DMS114 treated with DMSO at 0.1 percent for 48 hours (cell line): Measurements from ENCODE around the gene HSPB8.

Experiments
- DNase-seq: peaks from one replicate; lab custom pipeline; 2025; ENCODE audit not compliant: unreplicated experiment; lab: John Stamatoyannopoulos, UW

The HSPB8 gene

GRCh38 chr12:119178544-119179334, at the start of gene HSPB8:
Gene HSPB8 (plus strand): TSS chr12:119178931. CDS start chr12:119179313, 382 bp downstream.
- no peak for DNase-seq

DNA sequence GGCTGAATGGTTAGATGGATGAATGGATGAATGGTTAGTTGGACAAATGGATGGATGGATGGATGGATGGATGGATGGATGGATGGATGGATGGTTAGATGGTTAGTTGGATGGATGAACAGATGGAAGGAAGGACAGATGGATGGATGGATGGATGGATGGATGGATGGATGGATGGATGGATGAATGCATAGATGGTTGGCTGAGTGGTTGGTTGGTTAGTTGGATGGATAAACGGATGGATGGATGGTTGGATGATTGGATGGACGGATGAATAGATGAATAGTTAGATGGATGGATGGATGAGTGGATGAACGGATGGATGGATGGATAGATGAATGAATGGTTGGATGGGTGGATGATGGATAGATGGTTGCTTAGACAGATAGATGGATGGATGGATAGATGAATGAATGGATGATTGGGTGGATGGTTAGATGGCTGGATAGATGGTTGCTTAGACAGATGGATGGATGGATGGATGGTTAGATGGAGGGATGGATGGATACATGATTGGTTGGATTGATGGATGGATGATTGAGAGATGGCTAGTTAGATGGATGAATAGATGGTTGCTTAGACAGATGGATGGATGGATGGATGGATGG, 48.8 kb upstream of the HSPB8 start:
- no peak for DNase-seq

- DNase-seq: no peak
Measured at GRCh38 chr12:119130523-119130922, 48.2 kb upstream of the HSPB8 start.

DNA sequence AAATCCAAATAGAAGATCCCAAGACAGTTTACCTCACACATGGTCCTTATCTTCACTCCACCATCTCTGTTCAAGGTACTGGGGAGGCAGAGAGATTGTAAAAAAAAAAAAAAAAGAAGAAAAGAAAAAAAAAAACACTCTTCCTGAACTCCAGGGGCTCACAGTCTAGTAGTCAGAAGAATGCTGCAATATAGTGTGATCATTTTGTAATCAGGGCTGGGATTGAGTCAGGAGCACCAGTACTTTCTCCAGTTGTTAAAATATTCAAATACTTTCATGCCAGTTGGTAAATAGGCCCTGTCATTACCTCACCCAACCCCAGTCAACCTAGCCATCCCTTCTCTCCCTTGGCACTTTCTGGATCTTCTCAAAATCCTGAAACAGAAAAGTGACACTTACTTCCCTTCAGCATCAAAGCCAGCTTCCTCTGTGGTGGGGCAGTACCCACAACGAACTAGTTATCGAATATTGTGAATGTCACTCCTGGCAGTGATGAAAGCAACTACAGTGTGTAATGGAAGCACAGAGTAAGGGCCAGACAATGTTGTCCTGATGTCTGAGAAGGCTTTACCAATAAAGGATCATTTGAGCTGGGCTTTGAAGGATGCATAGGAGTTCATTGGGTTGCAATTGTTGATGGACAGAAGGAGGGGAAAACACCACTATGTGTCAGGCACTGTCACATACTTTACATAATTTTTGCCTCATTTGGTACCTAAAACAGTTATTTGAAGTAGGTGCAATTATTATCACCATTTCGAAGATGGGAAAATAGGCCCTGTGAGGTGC, 44.3 kb upstream of the HSPB8 start:
- no peak for DNase-seq

DNA sequence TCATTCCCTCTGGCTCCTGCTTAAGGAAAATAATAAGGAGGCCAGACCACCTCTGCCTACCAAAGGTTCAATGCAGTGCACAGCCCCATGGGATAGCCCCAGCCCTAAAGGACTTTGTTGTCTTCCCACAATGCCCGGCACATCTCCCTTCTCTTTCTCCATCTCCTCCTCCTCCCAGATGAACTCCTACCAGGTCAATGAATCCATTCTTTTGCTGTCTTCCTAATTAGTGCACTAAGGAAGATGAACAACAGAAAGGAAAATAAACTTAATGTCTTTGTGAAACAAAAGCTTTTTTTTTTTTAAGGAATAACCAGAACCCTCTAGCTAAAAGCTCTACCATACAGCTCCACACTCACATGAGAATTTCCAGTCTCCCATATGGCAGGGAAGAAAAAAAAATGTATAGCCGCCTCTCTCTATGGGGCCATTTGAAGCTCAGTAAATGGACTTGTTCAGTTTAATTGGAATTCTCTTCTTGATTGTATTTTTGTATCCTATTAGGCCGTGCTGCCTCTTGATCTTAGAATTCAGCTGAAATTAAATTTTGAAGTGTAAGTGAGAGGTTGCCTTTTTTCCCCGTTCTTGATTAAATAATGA, 41.8 kb upstream of the HSPB8 start:
- no peak for DNase-seq

- DNase-seq: no peak
Measured at GRCh38 chr12:119139448-119139847, 39.3 kb upstream of the HSPB8 start.

- DNase-seq: no peak
Measured at GRCh38 chr12:119145367-119145766, 33.4 kb upstream of the HSPB8 start.

DNA sequence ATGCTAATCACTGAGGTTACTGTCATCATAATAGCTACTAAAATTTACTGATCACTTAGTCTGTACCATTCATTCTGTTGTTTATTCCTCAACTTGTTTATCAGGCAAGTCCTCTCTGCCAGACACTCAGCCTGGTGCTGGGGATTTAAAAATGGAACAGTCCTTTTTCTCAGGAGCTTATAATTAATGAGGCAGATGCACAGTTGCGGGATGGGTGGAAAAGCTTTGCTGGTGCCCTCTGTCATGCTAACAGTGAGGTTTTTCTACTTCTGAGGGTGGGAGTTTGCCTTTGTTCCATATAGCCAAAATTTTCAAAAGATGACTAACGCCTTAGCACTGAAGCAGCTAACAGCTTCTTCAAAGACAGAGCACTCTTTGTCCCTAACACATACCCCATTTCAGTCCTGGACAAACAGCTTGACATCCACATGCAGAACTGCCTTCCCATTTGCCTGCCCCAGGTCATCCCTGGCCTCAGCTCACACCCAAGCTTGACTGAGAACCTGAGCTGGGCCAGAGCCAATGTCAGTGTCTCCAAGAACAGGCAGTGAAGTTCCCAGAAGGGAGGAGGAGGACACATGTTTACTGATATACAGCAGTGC, 30.8 kb upstream of the HSPB8 start:
- no peak for DNase-seq

DNA sequence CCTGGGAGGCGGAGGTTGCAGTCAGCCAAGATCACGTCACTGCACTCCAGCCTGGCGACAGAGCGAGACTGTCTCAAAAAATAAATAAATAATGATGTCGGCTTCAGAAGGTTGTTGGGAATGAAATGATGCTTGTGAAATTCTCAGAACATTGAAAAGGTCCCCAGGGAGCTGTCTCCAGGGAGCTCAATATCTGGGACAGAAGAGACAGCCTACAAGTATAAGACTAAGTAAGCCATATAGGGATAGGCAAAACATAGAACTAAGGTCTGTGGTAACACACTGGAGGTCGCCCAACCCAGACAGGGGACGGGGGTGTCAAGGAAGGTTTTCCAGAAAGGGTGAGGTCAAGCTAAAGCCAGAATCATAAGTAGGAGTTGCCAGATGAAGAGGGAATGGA, 29.5 kb upstream of the HSPB8 start:
- DNase-seq: no peak

DNA sequence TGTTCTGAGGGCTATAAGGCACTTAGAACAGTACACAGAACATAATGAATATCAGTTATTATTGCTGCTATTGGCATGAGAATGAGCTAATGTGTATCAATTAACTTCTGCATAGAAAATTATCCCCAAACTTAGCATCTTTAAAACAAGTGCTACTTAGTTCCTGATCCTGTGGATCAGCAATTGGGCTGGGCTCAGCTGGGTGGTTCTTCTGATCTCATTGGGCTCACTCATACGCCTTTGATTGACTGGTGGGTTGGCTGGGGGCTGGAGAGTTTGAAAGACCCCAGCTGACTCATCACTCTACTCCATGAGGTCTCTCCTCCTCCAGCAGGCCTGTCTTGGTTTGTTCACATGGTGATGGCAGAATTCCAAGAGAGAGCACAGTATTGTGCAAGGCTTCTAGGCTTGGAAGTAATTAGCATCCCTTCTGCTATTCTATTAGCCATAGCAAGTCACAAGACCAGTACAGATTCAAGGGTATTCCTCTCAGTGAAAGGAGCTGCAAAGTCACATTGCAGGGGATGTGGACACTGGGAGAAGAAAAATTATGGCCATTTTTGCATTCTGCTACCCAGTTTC, 27.2 kb upstream of the HSPB8 start:
- no peak for DNase-seq

- no peak for DNase-seq
Measured at GRCh38 chr12:119153477-119154434, 25.0 kb upstream of the HSPB8 start.

- DNase-seq: no peak
Measured at GRCh38 chr12:119154435-119154818, 24.3 kb upstream of the HSPB8 start.

DNA sequence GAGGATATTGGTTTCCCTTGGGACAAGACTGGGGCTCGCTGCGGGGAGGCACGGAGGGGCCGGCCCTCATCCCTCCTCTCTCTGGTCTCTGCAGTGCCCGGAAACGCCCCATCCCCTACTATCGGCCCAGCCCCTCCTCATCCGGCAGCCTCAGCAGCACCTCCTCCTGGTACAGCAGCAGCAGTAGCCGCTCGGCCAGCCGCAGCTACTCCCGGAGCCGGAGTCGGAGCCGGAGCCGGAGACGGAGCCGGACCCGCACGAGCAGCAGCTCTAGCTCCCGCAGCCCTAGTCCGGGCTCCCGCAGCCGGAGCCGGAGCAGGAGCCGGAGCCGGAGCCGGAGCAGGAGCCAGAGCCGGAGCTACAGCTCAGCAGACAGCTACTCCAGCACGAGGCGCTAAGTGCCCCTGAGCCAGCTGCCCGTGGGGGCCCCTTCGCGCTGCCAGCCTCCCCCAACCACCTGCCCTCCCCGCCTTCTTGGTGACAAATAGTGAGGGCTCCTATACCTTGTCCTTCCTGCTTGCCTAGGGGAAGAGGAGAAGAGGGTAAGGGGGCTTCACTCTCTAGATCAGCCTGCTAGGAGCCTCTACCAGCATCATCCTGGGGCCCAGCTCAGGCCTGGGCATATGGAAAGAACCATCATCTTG, 22.2 kb upstream of the HSPB8 start:
- DNase-seq: no peak

DNA sequence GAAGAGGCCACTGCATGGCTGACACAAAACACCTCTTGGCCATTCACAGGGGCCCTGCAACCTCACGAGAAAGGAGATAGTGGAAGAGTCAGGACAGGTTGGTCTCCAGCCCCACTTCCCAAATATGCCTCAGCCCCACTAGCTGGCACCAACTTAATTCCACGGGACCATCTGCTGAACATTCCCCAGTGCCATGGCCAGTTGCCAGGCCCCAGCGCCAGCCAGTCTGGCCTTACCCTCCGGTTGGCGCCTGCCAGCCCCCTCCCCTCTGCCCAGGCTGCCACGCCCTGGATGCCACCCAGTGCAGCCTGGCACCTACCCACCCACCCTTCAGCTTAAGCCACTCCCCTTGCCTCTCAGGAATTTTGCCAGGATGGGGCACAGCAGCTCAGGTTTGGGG, 21.2 kb upstream of the HSPB8 start:
- DNase-seq: no peak

DNA sequence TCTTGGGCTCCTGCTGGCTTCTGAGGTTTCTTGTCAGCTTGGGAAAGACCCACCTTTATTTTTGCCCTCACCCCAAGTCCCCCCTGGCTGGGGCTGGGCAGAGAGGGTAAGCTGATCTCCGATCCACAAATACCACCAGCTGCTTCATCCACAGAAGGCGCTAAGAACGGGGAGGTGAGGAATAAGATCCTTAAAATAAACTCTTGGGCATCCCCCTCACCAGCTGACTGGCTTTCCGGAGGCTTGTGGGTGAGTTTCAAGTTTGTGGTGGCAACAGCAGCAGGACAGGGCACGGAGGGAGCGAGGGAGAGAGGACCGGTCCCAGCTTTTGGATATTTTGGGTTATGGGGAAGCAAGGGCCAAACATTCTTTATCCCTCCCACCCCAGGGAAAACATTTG, 20.8 kb upstream of the HSPB8 start:
- no peak for DNase-seq

DNA sequence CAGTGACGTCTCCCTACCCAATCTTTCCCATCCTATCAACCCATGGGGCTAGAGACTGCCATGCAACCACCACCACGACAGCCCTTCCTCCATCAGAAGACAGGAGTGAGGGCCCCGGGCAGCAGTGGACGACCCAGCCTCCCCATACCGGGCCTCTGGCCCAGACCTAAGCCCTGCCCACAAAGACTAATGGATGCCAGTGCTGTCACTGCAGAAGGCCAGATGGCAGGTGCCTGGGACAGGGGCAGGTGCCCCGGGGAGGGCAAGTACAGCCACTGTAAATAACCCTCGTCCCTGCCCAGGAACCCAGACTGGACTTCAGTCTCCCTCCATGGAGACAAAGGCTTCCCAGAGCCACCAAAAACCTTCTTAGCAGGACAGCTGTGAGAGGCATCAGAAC, 20.3 kb upstream of the HSPB8 start:
- DNase-seq: no peak

- no peak for DNase-seq
Measured at GRCh38 chr12:119159844-119160243, 18.9 kb upstream of the HSPB8 start.

DNA sequence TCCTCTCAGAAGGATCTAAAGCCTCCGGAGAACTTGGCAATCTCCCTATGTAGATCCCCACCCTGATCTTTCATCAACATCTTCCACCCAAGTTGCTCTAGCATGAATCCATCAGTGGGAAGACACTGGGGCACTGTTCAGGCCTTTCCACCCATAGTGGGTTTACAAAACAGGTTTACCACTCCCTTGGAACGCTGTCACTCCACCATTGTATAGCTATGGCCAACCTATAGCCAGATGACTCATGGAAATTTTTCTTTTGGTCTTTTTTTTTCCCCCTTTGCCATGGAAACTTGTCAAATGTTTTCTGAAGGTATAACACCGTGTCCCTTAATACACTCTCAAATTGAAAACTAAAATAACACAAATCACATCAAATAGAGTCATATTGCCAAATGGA, 10.8 kb upstream of the HSPB8 start:
- DNase-seq: no peak

DNA sequence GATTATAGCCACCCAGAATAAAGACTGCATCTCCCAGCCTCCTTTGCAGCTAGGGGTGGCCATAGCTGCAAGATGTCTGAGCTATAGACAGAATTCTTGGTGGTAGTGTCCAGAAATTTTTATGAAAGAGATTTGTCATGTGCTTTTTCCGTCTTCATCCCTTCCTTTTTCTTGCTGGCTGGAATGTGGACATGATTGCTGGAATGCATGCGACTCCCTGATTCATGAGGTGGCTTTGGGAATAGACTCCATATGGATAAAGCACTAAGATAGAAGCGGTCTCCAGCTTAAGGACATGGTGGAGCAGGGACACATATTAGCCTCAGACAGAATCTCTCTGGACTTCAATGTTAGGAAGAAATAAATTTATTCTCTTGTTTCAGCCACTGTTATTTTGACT, 10.0 kb upstream of the HSPB8 start:
- no peak for DNase-seq
